NCI-H748 (cell line): ENCODE data around the gene MACROD2.

Experiments used
- DNase-seq: peaks from one replicate; lab custom pipeline; 2025; ENCODE audit not compliant: unreplicated experiment; lab: John Stamatoyannopoulos, UW

The MACROD2 gene

GRCh38 chr20:15584507-15584906 lies 1589.2 kb downstream of the MACROD2 start:
- no peak for DNase-seq

GRCh38 chr20:15593081-15593480 lies 1597.8 kb downstream of the MACROD2 start:
- DNase-seq, result no peak

GRCh38 chr20:15594158-15594695 lies 1598.9 kb downstream of the MACROD2 start:
- no peak for DNase-seq

GRCh38 chr20:15596220-15596890 lies 1601.0 kb downstream of the MACROD2 start:
- DNase-seq, result no peak

- DNase-seq, result no peak
Measured at GRCh38 chr20:15597306-15597705, 1602.0 kb downstream of the MACROD2 start.

- DNase-seq, result no peak
Measured at GRCh38 chr20:15599961-15600360, 1604.6 kb downstream of the MACROD2 start.

- no peak for DNase-seq
Measured at GRCh38 chr20:15600565-15600964, 1605.2 kb downstream of the MACROD2 start.

GRCh38 chr20:15603506-15603905 lies 1608.2 kb downstream of the MACROD2 start:
- no peak for DNase-seq

GRCh38 chr20:15603978-15604805 lies 1608.9 kb downstream of the MACROD2 start:
- DNase-seq, result no peak

- DNase-seq, result no peak
Measured at GRCh38 chr20:15609921-15610320, 1614.6 kb downstream of the MACROD2 start.

GRCh38 chr20:15610787-15611186 lies 1615.5 kb downstream of the MACROD2 start:
- no peak for DNase-seq

- DNase-seq, result no peak
Measured at GRCh38 chr20:15611541-15611940, 1616.2 kb downstream of the MACROD2 start.

- no peak for DNase-seq
Measured at GRCh38 chr20:15612198-15612597, 1616.9 kb downstream of the MACROD2 start.

- no peak for DNase-seq
Measured at GRCh38 chr20:15612769-15613168, 1617.5 kb downstream of the MACROD2 start.

- DNase-seq, result no peak
Measured at GRCh38 chr20:15613530-15613929, 1618.2 kb downstream of the MACROD2 start.

GRCh38 chr20:15616626-15617025 lies 1621.3 kb downstream of the MACROD2 start:
- DNase-seq, result no peak

GRCh38 chr20:15618110-15618509 lies 1622.8 kb downstream of the MACROD2 start:
- no peak for DNase-seq

- no peak for DNase-seq
Measured at GRCh38 chr20:15618912-15619311, 1623.6 kb downstream of the MACROD2 start.

- DNase-seq, result no peak
Measured at GRCh38 chr20:15619341-15619740, 1624.0 kb downstream of the MACROD2 start.

- no peak for DNase-seq
Measured at GRCh38 chr20:15619816-15620215, 1624.5 kb downstream of the MACROD2 start.

- no peak for DNase-seq
Measured at GRCh38 chr20:15622368-15622767, 1627.1 kb downstream of the MACROD2 start.

- DNase-seq, result no peak
Measured at GRCh38 chr20:15623215-15623614, 1627.9 kb downstream of the MACROD2 start.
